Sigmoid colon (tissue), 7 donors: ENCODE measurements around the gene LY9. TPM values are rescaled to one million over a fixed set of nuclear protein-coding genes. Genes with fewer than 3 reads are reported as not detected.

Source experiments
- DNase-seq: peaks from one replicate; pipeline ENCODE4 v3.0.0-alpha.2; 2019
- H3K27ac ChIP-seq, 4 donors: fragments of 200-600 bp; sonication (generic); one replicate each; pipeline ENCODE4 v1.5.1; 2016 to 2019; ENCODE audit warnings: mild to moderate bottlenecking in 1 of 4
- H3K27me3 ChIP-seq, 3 donors: fragments of 200-600 bp; sonication (generic); one replicate each; pipeline ENCODE4 v1.5.1; 2019; ENCODE audit warnings: mild to moderate bottlenecking in 1 of 3
- H3K36me3 ChIP-seq, 4 donors: fragments of 200-600 bp; sonication (generic); one replicate each; pipeline ENCODE4 v1.5.1; 2016 to 2019
- H3K4me1 ChIP-seq, 4 donors: fragments of 200-600 bp; sonication (generic); one replicate each; pipeline ENCODE4 v1.5.1; 2017 to 2019
- H3K4me3 ChIP-seq, 4 donors: fragments of 200-600 bp; sonication (generic); one replicate each; pipeline ENCODE4 v1.5.1; 2017 to 2019; ENCODE audit warnings: mild to moderate bottlenecking in 2 of 4, moderate library complexity in 1 of 4
- H3K9me3 ChIP-seq, 4 donors: fragments of 200-600 bp in 3 of 4; sonication (generic) in 3 of 4; one replicate each; pipeline versions ENCODE4 v1.5.1 to v1.6.1; 2013 to 2019
- CTCF ChIP-seq, 4 experiments: fragments of 450-650 bp in 3 of 4; fragments of 200-600 bp in 1 of 4; IDR thresholded peaks; one replicate each; pipeline ENCODE4 v1.5.1; 2016 to 2019; ENCODE audit warnings: antibody characterized with exemption in 4 of 4, mild to moderate bottlenecking in 3 of 4, moderate library complexity in 2 of 4
- EP300 ChIP-seq, 4 donors: sonication (generic); formaldehyde crosslinking; IDR thresholded peaks; one replicate each; pipeline ENCODE4 v1.6.1; 2017; ENCODE audit warnings: antibody characterized with exemption in 4 of 4
- POLR2A ChIP-seq, 2 donors: fragments of 450-650 bp; IDR thresholded peaks; one replicate each; pipeline ENCODE4 v1.6.1; 2016; ENCODE audit warnings: antibody characterized with exemption in 2 of 2, mild to moderate bottlenecking in 2 of 2, moderate library complexity in 2 of 2
- POLR2AphosphoS5 ChIP-seq, 4 donors: sonication (generic); formaldehyde crosslinking; IDR thresholded peaks; one replicate each; pipeline ENCODE4 v1.6.1; 2017; ENCODE audit warnings: antibody characterized with exemption in 4 of 4
- WGBS, 2 donors: extraction: QIAGEN DNeasy Blood & Tissue Kit; methylation state at CpG; one replicate each; pipeline ENCODE4 v1.1.7; 2013; 5-methylcytosine and 5-hydroxymethylcytosine counted together
- intact Hi-C: fragments of 100-400 bp; cut with DNase I; formaldehyde crosslinking; loops from one replicate; pipeline ENCODE4 v1.15.1; 2023
- polyA plus RNA-seq, 3 donors: library from polyadenylated mRNA; stranded (reverse); fragments of 200-250 nt; gene quantifications; one replicate each; pipeline ENCODE4 v1.2.3, GENCODE V29; 2013
- total RNA-seq, 4 donors: library from RNA; depleted of rRNA; stranded (reverse); fragments of >200 nt; gene quantifications; one replicate each; pipeline ENCODE4 v1.1.0, GENCODE V29; 2016
- donor health status: healthy with polysubstance abuse.
- donor health status: Bipolar disorder and iron deficiency.
- donor health status: healthy.

The LY9 gene
- total and polyA plus RNA-seq, 7 donors, result under 0.01 to 12.8 (median 0.23) TPM; not detected in 2

DNA sequence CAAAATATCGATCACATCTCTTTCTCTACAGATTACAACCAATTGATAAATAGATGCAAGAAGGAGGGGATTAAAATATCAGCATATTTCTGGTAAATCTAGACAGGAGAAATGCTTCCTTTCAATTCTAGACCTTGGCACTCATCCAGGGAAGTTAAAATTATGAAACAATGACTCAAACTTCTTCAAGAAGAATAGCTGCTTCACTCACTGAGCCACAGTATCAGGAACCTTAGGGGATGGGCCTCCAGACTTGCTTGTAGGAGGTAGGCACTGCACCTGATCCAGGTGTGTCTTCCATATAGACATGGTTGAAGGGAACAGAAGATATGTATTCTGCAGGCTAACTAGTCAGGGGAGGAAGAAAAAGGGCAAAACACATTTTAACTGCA, 47.1 kb upstream of the LY9 start:
- no peak for DNase-seq
- H3K36me3 ChIP-seq, result no peaks in the 10 kb centered on the region
- WGBS, 2 donors, result 98 to 100% methylated on average over 1 of the region's 1 CpG
- H3K27ac ChIP-seq, result no peak overlapping the region
- TF ChIP-seq CTCF (IDR thresholded peaks at IDR 0.05) (no peak), POLR2AphosphoS5 (IDR thresholded peaks at IDR 0.05) (no peak), POLR2A (IDR thresholded peaks at IDR 0.05) (no peak), EP300 (IDR thresholded peaks at IDR 0.05) (no peak)
- H3K9me3 ChIP-seq, result no peaks in the 10 kb centered on the region
- H3K4me3 ChIP-seq, result no peak overlapping the region
- H3K27me3 ChIP-seq, result no peaks in the 10 kb centered on the region
- intact Hi-C loops, result no loop called here
- no peaks in the 10 kb centered on the region for H3K4me1 ChIP-seq

DNA sequence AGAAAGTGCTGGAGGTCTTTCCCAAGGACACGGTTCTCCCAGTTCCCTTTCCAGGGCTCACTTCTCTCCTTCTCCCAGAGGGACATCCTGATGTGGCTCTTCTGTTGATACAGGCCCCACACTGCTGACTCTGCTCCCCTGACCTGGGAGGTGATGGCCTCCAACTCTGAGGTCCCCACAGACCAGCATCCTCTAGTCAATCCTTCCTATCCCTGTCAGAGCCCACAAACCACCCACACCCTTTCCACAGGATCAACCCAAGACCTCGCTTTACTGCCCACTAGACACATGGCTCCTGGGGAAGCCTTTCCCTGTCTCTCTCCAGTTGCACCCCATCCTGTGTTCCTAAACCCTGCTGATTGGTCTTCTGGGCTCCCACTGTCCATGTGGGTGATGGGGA, 45.4 kb upstream of the LY9 start:
- Histone ChIP-seq H3K36me3 (no peaks in the 10 kb centered on the region), H3K4me1 (no peaks in the 10 kb centered on the region), H3K9me3 (no peaks in the 10 kb centered on the region), H3K27ac (no peak overlapping the region), H3K4me3 (no peak overlapping the region), H3K27me3 (no peaks in the 10 kb centered on the region)
- TF ChIP-seq EP300 (IDR thresholded peaks at IDR 0.05) (no peak), CTCF (IDR thresholded peaks at IDR 0.05) (no peak), POLR2A (IDR thresholded peaks at IDR 0.05) (no peak), POLR2AphosphoS5 (IDR thresholded peaks at IDR 0.05) (no peak)
- no peak for DNase-seq
- intact Hi-C loops, result no loop called here
- 87 to 93% methylated on average over 2 of the region's 2 CpGs for WGBS, 2 donors

DNA sequence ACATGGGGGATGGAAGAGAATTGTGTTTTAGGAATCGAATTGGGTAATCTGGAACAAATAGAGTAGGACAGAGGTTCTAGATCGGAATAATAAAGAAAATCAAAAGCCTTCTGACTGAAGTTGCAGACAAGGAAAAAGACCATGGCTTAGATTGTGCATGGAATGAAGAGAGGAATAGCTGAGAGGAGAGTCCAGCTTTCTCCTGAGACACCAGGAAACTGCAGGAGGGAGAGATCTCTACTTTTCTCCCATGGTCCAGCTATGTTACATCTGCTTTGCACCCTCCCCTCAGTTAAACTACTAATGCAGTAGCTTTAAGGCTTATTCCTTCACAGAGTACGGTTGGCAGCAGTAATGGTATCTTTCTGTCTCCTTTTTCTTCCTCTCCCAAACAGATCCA, 43.6 kb upstream of the LY9 start:
- Histone ChIP-seq H3K4me1 (no peaks in the 10 kb centered on the region), H3K36me3 (no peaks in the 10 kb centered on the region), H3K27ac (no peak overlapping the region), H3K27me3 (no peaks in the 10 kb centered on the region), H3K9me3 (no peaks in the 10 kb centered on the region), H3K4me3 (no peak overlapping the region)
- WGBS, 2 donors, result 83 to 89% methylated on average over 3 of the region's 3 CpGs
- intact Hi-C loops, result no loop called here
- TF ChIP-seq CTCF (IDR thresholded peaks at IDR 0.05) (no peak), EP300 (IDR thresholded peaks at IDR 0.05) (no peak)
- no peak for DNase-seq

GRCh38 chr1:160752924-160753323, 43.0 kb upstream of the LY9 start:
- Histone ChIP-seq H3K4me1 (no peaks in the 10 kb centered on the region), H3K36me3 (no peaks in the 10 kb centered on the region), H3K27ac (no peak overlapping the region), H3K27me3 (no peaks in the 10 kb centered on the region), H3K4me3 (no peak overlapping the region), H3K9me3 (no peaks in the 10 kb centered on the region)
- no peak for DNase-seq
- intact Hi-C loops, result no loop called here
- 64 to 73% methylated on average over 5 of the region's 5 CpGs for WGBS, 2 donors
- TF ChIP-seq CTCF (IDR thresholded peaks at IDR 0.05) (no peak), POLR2A (IDR thresholded peaks at IDR 0.05) (no peak)

- Histone ChIP-seq H3K4me1 (no peaks in the 10 kb centered on the region), H3K9me3 (no peaks in the 10 kb centered on the region), H3K27me3 (no peaks in the 10 kb centered on the region), H3K4me3 (no peak overlapping the region), H3K27ac (no peak overlapping the region), H3K36me3 (no peaks in the 10 kb centered on the region)
- intact Hi-C loops, result no loop called here
- TF ChIP-seq CTCF (IDR thresholded peaks at IDR 0.05) (no peak), POLR2A (IDR thresholded peaks at IDR 0.05) (no peak), EP300 (IDR thresholded peaks at IDR 0.05) (no peak), POLR2AphosphoS5 (IDR thresholded peaks at IDR 0.05) (no peak)
- DNase-seq, result no peak
Observed at GRCh38 chr1:160753594-160753993, 42.4 kb upstream of the LY9 start.
